GM12891 (cell line): ENCODE results near the gene CAV2.

Experiments
- PAX5 ChIP-seq: IDR thresholded peaks from 2 replicates; pipeline ENCODE4 v1.6.1; 2011; ENCODE audit warnings: low read length, moderate library complexity, mild to moderate bottlenecking; ENCODE audit not compliant: insufficient read depth, severe bottlenecking
- POLR2A ChIP-seq: IDR thresholded peaks from 2 replicates; pipeline ENCODE4 v1.6.1; 2011; ENCODE audit warnings: low read depth, low read length, control low read depth
- POLR2AphosphoS5 ChIP-seq: IDR thresholded peaks from 2 replicates; pipeline ENCODE4 v1.6.1; 2011; ENCODE audit warnings: low read depth, low read length, control low read depth
- POU2F2 ChIP-seq: IDR thresholded peaks from 2 replicates; pipeline ENCODE4 v1.6.1; 2011; ENCODE audit warnings: low read depth, mild to moderate bottlenecking, control low read depth, low read length, moderate library complexity
- SPI1 ChIP-seq: IDR thresholded peaks from 2 replicates; pipeline ENCODE4 v1.6.1; 2011; ENCODE audit warnings: low read depth, low read length, control low read depth
- TAF1 ChIP-seq: IDR thresholded peaks from 2 replicates; pipeline ENCODE4 v1.6.1; 2011; ENCODE audit warnings: low read depth, low read length, control low read depth

- no peak for TF ChIP-seq POLR2A
- TF ChIP-seq POLR2AphosphoS5, result no peak
- TF ChIP-seq TAF1, result no peak
- TF ChIP-seq POU2F2, result no peak
- TF ChIP-seq SPI1, result no peak
- no peak for TF ChIP-seq PAX5
These were observed 2.1 kb downstream of the CAV2 start for GRCh38 chr7:116501425-116502167.
